Upper lobe of left lung (tissue), 6 donors: Measurements from ENCODE around the gene SWT1. TPM values are rescaled to one million over a fixed set of nuclear protein-coding genes. Genes with fewer than 3 reads are reported as not detected.

Experiments used
- ATAC-seq, 2 donors: fragments of 200-7000 bp; cut with Tn5 transposase; one replicate each; pipeline ENCODE4 v1.9.1; 2022; ENCODE audit warnings: mild to moderate bottlenecking in 2 of 2, moderate library complexity in 2 of 2; ENCODE audit not compliant: low FRiP score in 2 of 2
- DNase-seq, 2 donors: peaks; one replicate each; pipeline ENCODE4 v3.0.0-alpha.2; 2019 to 2020
- H3K27ac ChIP-seq, 4 donors: fragments of 200-600 bp; sonication (generic); one replicate each; pipeline ENCODE4 v1.5.1; 2016 to 2019
- H3K27me3 ChIP-seq, 4 donors: fragments of 200-600 bp; sonication (generic); one replicate each; pipeline ENCODE4 v1.5.1; 2017 to 2019
- H3K36me3 ChIP-seq, 4 donors: fragments of 200-600 bp; sonication (generic); one replicate each; pipeline ENCODE4 v1.5.1; 2016 to 2019
- H3K4me1 ChIP-seq, 4 donors: fragments of 200-600 bp; sonication (generic); one replicate each; pipeline ENCODE4 v1.5.1; 2018 to 2019
- H3K4me3 ChIP-seq, 4 donors: fragments of 200-600 bp; sonication (generic); one replicate each; pipeline ENCODE4 v1.5.1; 2017 to 2019; ENCODE audit warnings: mild to moderate bottlenecking in 2 of 4, moderate library complexity in 1 of 4
- H3K9me3 ChIP-seq, 4 donors: fragments of 200-600 bp; sonication (generic); one replicate each; pipeline ENCODE4 v1.5.1; 2018 to 2019
- EP300 ChIP-seq, 4 donors: sonication (generic); formaldehyde crosslinking; IDR thresholded peaks; one replicate each; pipeline ENCODE4 v1.5.1; 2017; ENCODE audit warnings: antibody characterized with exemption in 4 of 4, control low read depth in 2 of 4
- POLR2A ChIP-seq, 4 donors: fragments of 450-650 bp; IDR thresholded peaks; one replicate each; pipeline ENCODE4 v1.5.1; 2016 to 2017; ENCODE audit warnings: antibody characterized with exemption in 4 of 4, mild to moderate bottlenecking in 2 of 4
- POLR2AphosphoS5 ChIP-seq, 2 donors: sonication (generic); formaldehyde crosslinking; IDR thresholded peaks; one replicate each; pipeline ENCODE4 v1.5.1; 2017; ENCODE audit warnings: antibody characterized with exemption in 2 of 2
- WGBS, 2 donors: methylation state at CpG; one replicate each; pipeline ENCODE4 v1.1.5; 2017 to 2018; 5-methylcytosine and 5-hydroxymethylcytosine counted together
- total RNA-seq, 6 donors: library from RNA; depleted of rRNA in 4 of 6; stranded (reverse); fragments of >200 nt in 4 of 6; gene quantifications; one replicate each; pipeline versions ENCODE4 v1.1.0 to v1.2.1, GENCODE V29; 2016 to 2021
- TF ChIP-seq, protein P1 (sequence below), 6 experiments: fragments of 450-650 bp in 4 of 6; fragments of 200-600 bp in 2 of 6; sonication (generic) in 2 of 6; IDR thresholded peaks; one replicate each; pipeline ENCODE4 v1.5.1; 2016 to 2019; ENCODE audit warnings: antibody characterized with exemption in 6 of 6
- donor health status: DM: no; HTN: no; CAD: no; lungs with moderate emphysema.
- donor health status: DM: no; HTN: yes; CAD: no; lungs with severe emphysema.

SWT1 gene
- total RNA-seq, 6 donors from 2014 or later, result 3.1 to 15.7 (median 6.0) TPM

- Histone ChIP-seq H3K36me3 (no peaks in the 10 kb centered on the region), H3K27ac (no peak overlapping the region), H3K9me3 (no peaks in the 10 kb centered on the region), H3K27me3 (no peaks in the 10 kb centered on the region), H3K4me3 (no peak overlapping the region), H3K4me1 (peaks cover 0 to 6% (median 2%) of the 10 kb centered on the region in 4 donors)
- ATAC-seq (no peak), DNase-seq (no peak)
- TF ChIP-seq POLR2AphosphoS5 (IDR thresholded peaks at IDR 0.05) (no peak), EP300 (IDR thresholded peaks at IDR 0.05) (no peak), POLR2A (IDR thresholded peaks at IDR 0.05) (no peak)
- TF ChIP-seq, protein P1, sequence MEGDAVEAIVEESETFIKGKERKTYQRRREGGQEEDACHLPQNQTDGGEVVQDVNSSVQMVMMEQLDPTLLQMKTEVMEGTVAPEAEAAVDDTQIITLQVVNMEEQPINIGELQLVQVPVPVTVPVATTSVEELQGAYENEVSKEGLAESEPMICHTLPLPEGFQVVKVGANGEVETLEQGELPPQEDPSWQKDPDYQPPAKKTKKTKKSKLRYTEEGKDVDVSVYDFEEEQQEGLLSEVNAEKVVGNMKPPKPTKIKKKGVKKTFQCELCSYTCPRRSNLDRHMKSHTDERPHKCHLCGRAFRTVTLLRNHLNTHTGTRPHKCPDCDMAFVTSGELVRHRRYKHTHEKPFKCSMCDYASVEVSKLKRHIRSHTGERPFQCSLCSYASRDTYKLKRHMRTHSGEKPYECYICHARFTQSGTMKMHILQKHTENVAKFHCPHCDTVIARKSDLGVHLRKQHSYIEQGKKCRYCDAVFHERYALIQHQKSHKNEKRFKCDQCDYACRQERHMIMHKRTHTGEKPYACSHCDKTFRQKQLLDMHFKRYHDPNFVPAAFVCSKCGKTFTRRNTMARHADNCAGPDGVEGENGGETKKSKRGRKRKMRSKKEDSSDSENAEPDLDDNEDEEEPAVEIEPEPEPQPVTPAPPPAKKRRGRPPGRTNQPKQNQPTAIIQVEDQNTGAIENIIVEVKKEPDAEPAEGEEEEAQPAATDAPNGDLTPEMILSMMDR (IDR thresholded peaks at IDR 0.05), result no peak
- WGBS, 2 donors, result 89 to 95% methylated on average over 2 of the region's 2 CpGs
These were observed 100.9 kb downstream of the SWT1 start for GRCh38 chr1:185257950-185258208.

- no peak for DNase-seq
- no peak for ATAC-seq
- no peak overlapping the region for H3K4me3 ChIP-seq
- no peak overlapping the region for H3K27ac ChIP-seq
- no peaks in the 10 kb centered on the region for H3K9me3 ChIP-seq
- peaks cover 0 to 6% (median 2%) of the 10 kb centered on the region in 4 donors for H3K4me1 ChIP-seq
- TF ChIP-seq EP300 (IDR thresholded peaks at IDR 0.05), result no peak
- TF ChIP-seq, protein P1 (IDR thresholded peaks at IDR 0.05), result no peak
- no peak for TF ChIP-seq POLR2AphosphoS5 (IDR thresholded peaks at IDR 0.05)
- TF ChIP-seq POLR2A (IDR thresholded peaks at IDR 0.05), result no peak
- H3K36me3 ChIP-seq, result no peaks in the 10 kb centered on the region
- WGBS, 2 donors, result 88 to 90% methylated on average over 1 of the region's 1 CpG
- H3K27me3 ChIP-seq, result no peaks in the 10 kb centered on the region
These were observed 101.7 kb downstream of the SWT1 start for GRCh38 chr1:185258676-185259075.

DNA sequence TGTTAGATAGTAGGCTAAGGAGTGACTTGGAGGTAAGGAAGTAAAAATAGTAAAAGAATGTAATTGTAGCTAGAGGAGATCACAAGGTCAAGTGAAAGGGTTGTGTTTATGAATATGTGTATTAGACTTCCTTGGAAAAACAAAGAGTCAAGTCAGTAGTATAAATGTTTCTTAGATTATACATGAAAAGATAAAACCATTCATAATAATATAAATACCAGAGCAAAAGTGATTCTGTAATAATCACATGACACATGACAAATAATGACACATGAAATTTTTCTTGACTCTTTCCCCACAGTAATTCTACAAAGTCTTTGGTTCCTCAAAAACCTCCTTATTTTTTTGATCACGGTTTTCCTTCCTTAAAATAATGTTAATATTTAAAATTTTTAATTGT lies 103.6 kb downstream of the SWT1 start:
- WGBS, 2 donors, result 79 to 85% methylated on average over 1 of the region's 1 CpG
- peaks cover 0 to 6% (median 2%) of the 10 kb centered on the region in 4 donors for H3K4me1 ChIP-seq
- DNase-seq (no peak), ATAC-seq (no peak)
- no peak overlapping the region for H3K4me3 ChIP-seq
- H3K36me3 ChIP-seq, result no peaks in the 10 kb centered on the region
- no peaks in the 10 kb centered on the region for H3K27me3 ChIP-seq
- TF ChIP-seq POLR2AphosphoS5 (IDR thresholded peaks at IDR 0.05) (no peak), POLR2A (IDR thresholded peaks at IDR 0.05) (no peak), EP300 (IDR thresholded peaks at IDR 0.05) (no peak)
- TF ChIP-seq, protein P1 (IDR thresholded peaks at IDR 0.05), result no peak
- no peaks in the 10 kb centered on the region for H3K9me3 ChIP-seq
- no peak overlapping the region for H3K27ac ChIP-seq

DNA sequence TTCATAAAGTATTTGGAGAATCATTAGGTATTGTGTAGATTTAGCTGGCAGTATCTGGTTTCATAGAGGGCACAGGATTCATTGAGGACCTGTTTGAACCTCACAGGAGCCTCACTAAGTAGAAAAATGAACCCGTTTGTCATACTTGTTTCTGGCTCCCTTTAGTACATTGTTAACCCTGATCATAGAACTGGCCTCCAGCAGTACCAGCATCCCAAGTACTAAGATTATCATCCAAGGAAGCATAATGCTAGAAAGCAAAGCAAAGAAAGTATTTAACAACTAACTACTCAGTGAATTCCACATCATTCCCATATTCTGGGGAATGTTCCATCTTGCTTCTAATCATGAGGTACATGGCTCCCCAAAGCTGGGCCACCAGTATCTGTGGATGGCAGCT lies 105.2 kb downstream of the SWT1 start:
- WGBS, 2 donors, result 81 to 89% methylated on average over 1 of the region's 1 CpG
- no peaks in the 10 kb centered on the region for H3K27me3 ChIP-seq
- peaks cover 0 to 6% (median 2%) of the 10 kb centered on the region in 4 donors for H3K4me1 ChIP-seq
- H3K4me3 ChIP-seq, result no peak overlapping the region
- no peak overlapping the region for H3K27ac ChIP-seq
- TF ChIP-seq, protein P1 (IDR thresholded peaks at IDR 0.05), result no peak
- TF ChIP-seq POLR2A (IDR thresholded peaks at IDR 0.05), result no peak
- TF ChIP-seq EP300 (IDR thresholded peaks at IDR 0.05), result no peak
- TF ChIP-seq POLR2AphosphoS5 (IDR thresholded peaks at IDR 0.05), result no peak
- no peaks in the 10 kb centered on the region for H3K36me3 ChIP-seq
- no peak for ATAC-seq
- DNase-seq, result no peak
- no peaks in the 10 kb centered on the region for H3K9me3 ChIP-seq

DNA sequence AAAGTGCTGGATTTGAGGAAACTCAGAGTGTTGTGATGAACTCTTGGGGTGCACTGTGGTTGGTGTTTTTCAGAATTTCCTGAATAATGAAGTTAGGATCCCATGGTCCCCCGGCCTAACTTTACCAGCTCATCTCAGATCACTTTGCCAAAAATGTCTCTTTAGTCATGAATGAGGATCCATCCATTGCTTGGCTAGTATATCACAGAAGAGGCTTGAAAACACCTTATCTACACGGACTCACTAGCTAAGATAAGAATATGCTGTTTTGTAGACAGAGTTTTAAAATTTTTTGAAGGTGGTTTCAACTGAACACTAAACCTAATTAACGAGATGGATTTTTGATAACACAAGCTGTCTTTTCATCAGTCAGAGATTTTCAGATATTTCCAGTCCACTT lies 106.3 kb downstream of the SWT1 start:
- no peak for DNase-seq
- 91 to 96% methylated on average over 3 of the region's 3 CpGs for WGBS, 2 donors
- Histone ChIP-seq H3K9me3 (no peaks in the 10 kb centered on the region), H3K27me3 (no peaks in the 10 kb centered on the region), H3K27ac (no peak overlapping the region), H3K36me3 (no peaks in the 10 kb centered on the region), H3K4me1 (peaks cover 0 to 6% (median 2%) of the 10 kb centered on the region in 4 donors), H3K4me3 (no peak overlapping the region)
- ATAC-seq, result no peak
- TF ChIP-seq, protein P1 (IDR thresholded peaks at IDR 0.05), result no peak
- TF ChIP-seq POLR2AphosphoS5 (IDR thresholded peaks at IDR 0.05) (no peak), POLR2A (IDR thresholded peaks at IDR 0.05) (no peak), EP300 (IDR thresholded peaks at IDR 0.05) (no peak)
